ENCODE data around the gene SH3BP4. TPM values are rescaled to one million over a fixed set of nuclear protein-coding genes. Genes with fewer than 3 reads are reported as not detected.

The SH3BP4 gene
- polyA plus RNA-seq, 1 donor (not counting 4 experiments of a cell fraction or from before 2014, with no cell fraction given) = 50.4 TPM

- no peaks in the 10 kb centered on the region for H3K9me3 ChIP-seq (ENCODE audit: control insufficient read depth, low read depth, low read length)
- H3K9me1 ChIP-seq (ENCODE audit: control insufficient read depth, extremely low read depth, insufficient read depth, low read length) = peaks cover 9% of the 10 kb centered on the region
- H2AFZ ChIP-seq (ENCODE audit: control insufficient read depth, low read length) = no peak overlapping the region
- FAIRE-seq (no peak), DNase-seq (ENCODE audit: low read depth, low spot score) (no peak)
- no peak overlapping the region for H3K27ac ChIP-seq (ENCODE audit: control insufficient read depth, insufficient read depth, low read length)
- dilution Hi-C loops (cut with MboI; ENCODE audit: extremely low pct_ligation_motif_present, low sequenced_read_pairs) = no loop called here
- H3K4me3 ChIP-seq (ENCODE audit: control insufficient read depth in 2 of 3, extremely low read depth in 1 of 3, insufficient read depth in 2 of 3, low read depth in 1 of 3, low read length in 3 of 3) = no peak overlapping the region
- TF ChIP-seq, protein P1, sequence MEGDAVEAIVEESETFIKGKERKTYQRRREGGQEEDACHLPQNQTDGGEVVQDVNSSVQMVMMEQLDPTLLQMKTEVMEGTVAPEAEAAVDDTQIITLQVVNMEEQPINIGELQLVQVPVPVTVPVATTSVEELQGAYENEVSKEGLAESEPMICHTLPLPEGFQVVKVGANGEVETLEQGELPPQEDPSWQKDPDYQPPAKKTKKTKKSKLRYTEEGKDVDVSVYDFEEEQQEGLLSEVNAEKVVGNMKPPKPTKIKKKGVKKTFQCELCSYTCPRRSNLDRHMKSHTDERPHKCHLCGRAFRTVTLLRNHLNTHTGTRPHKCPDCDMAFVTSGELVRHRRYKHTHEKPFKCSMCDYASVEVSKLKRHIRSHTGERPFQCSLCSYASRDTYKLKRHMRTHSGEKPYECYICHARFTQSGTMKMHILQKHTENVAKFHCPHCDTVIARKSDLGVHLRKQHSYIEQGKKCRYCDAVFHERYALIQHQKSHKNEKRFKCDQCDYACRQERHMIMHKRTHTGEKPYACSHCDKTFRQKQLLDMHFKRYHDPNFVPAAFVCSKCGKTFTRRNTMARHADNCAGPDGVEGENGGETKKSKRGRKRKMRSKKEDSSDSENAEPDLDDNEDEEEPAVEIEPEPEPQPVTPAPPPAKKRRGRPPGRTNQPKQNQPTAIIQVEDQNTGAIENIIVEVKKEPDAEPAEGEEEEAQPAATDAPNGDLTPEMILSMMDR (optimal IDR thresholded peaks at IDR 0.05 in 1 of 3, IDR thresholded peaks at IDR 0.05 in 1 of 3, conservative IDR thresholded peaks at IDR 0.05 in 1 of 3; ENCODE audit: extremely low read depth in 1 of 3, insufficient read depth in 2 of 3, low read length in 3 of 3) = no peak
- no peak for TF ChIP-seq EZH2 (IDR thresholded peaks at IDR 0.05; ENCODE audit: low read length)
- no peak overlapping the region for H3K9ac ChIP-seq (ENCODE audit: control insufficient read depth, extremely low read depth, insufficient read depth, low read length)
- H3K27me3 ChIP-seq (ENCODE audit: control insufficient read depth, extremely low read depth, insufficient read depth, low read length) = no peaks in the 10 kb centered on the region
- H3K4me1 ChIP-seq (ENCODE audit: control insufficient read depth, extremely low read depth, insufficient read depth, low read length) = peaks cover 25% of the 10 kb centered on the region
- peaks cover 29 to 40% of the 10 kb centered on the region in 2 experiments for H3K36me3 ChIP-seq (ENCODE audit: control insufficient read depth in 2 of 2, extremely low read depth in 1 of 2, insufficient read depth in 2 of 2, low read length in 2 of 2)
- H3K4me2 ChIP-seq (ENCODE audit: control insufficient read depth, extremely low read depth, insufficient read depth, low read depth, low read length) = no peak overlapping the region
- H4K20me1 ChIP-seq (ENCODE audit: control insufficient read depth, extremely low read depth, insufficient read depth, low read length) = peaks cover 6% of the 10 kb centered on the region
- H3K79me2 ChIP-seq (ENCODE audit: control insufficient read depth, insufficient read depth, low read length) = peaks cover 92% of the 10 kb centered on the region
Measured at GRCh38 chr2:235003096-235003775, 51.4 kb downstream of the SH3BP4 start.

GRCh38 chr2:235004329-235004903, 52.6 kb downstream of the SH3BP4 start:
- Histone ChIP-seq H3K4me1 (ENCODE audit: control insufficient read depth, extremely low read depth, insufficient read depth, low read length) (peaks cover 35% of the 10 kb centered on the region), H3K36me3 (ENCODE audit: control insufficient read depth in 2 of 2, extremely low read depth in 1 of 2, insufficient read depth in 2 of 2, low read length in 2 of 2) (peaks cover 19 to 34% of the 10 kb centered on the region in 2 experiments), H3K79me2 (ENCODE audit: control insufficient read depth, insufficient read depth, low read length) (peaks cover 87% of the 10 kb centered on the region), H3K27me3 (ENCODE audit: control insufficient read depth, extremely low read depth, insufficient read depth, low read length) (no peaks in the 10 kb centered on the region), H3K4me2 (ENCODE audit: control insufficient read depth, extremely low read depth, insufficient read depth, low read depth, low read length) (no peak overlapping the region), H3K9ac (ENCODE audit: control insufficient read depth, extremely low read depth, insufficient read depth, low read length) (no peak overlapping the region), H3K9me1 (ENCODE audit: control insufficient read depth, extremely low read depth, insufficient read depth, low read length) (peaks cover 11% of the 10 kb centered on the region), H3K9me3 (ENCODE audit: control insufficient read depth, low read depth, low read length) (no peaks in the 10 kb centered on the region), H3K4me3 (ENCODE audit: control insufficient read depth in 2 of 3, extremely low read depth in 1 of 3, insufficient read depth in 2 of 3, low read depth in 1 of 3, low read length in 3 of 3) (no peak overlapping the region), H2AFZ (ENCODE audit: control insufficient read depth, low read length) (no peak overlapping the region), H3K27ac (ENCODE audit: control insufficient read depth, insufficient read depth, low read length) (no peak overlapping the region), H4K20me1 (ENCODE audit: control insufficient read depth, extremely low read depth, insufficient read depth, low read length) (peaks cover 8% of the 10 kb centered on the region)
- no peak for FAIRE-seq
- DNase-seq (ENCODE audit: low read depth, low spot score) = no peak
- dilution Hi-C loops (cut with MboI; ENCODE audit: extremely low pct_ligation_motif_present, low sequenced_read_pairs) = no loop called here
- no peak for TF ChIP-seq EZH2 (IDR thresholded peaks at IDR 0.05; ENCODE audit: low read length)
- TF ChIP-seq, protein P1 (optimal IDR thresholded peaks at IDR 0.05 in 1 of 3, IDR thresholded peaks at IDR 0.05 in 1 of 3, conservative IDR thresholded peaks at IDR 0.05 in 1 of 3; ENCODE audit: extremely low read depth in 1 of 3, insufficient read depth in 2 of 3, low read length in 3 of 3) = no peak
